GM12878 (cell line): Measurements from ENCODE around the gene ADAM33. TPM values are rescaled to one million over a fixed set of nuclear protein-coding genes. Genes with fewer than 3 reads are reported as not detected.
A peak's percentile ranks its signal among the peaks of the same experiment; 100 is the strongest.

Source experiments
- ATAC-seq: fragments of 200-7000 bp; cut with Tn5 transposase; 3 replicates; pipeline ENCODE4 v1.9.1; 2020; ENCODE audit warnings: mild to moderate bottlenecking, moderate library complexity
- BruUV-seq: library from RNA; stranded (reverse); fragments of 400-500 nt; replicated peaks from 2 replicates; lab custom pipeline; 2021; lab: Mats Ljungman, UMichigan
- CTCF ChIA-PET: fragments of 300-600 bp; sonication (Branson Sonifier 250); formaldehyde crosslinking; extraction: SDS; loops from one replicate; lab custom pipeline; 2021; ENCODE audit warnings: inconsistent platforms; lab: Yijun Ruan, JAX
- POLR2A ChIA-PET: fragments of 350-600 bp; formaldehyde crosslinking; extraction: SDS; loops from one replicate; lab custom pipeline; 2021; ENCODE audit warnings: inconsistent platforms; lab: Charles Lee
- RAD21 ChIA-PET: fragments of 300-600 bp; sonication (Branson Sonifier 250); formaldehyde crosslinking; loops from one replicate; lab custom pipeline; 2023; ENCODE audit warnings: antibody characterized with exemption; ENCODE audit not compliant: unreplicated experiment; lab: Charles Lee
- SMC1A ChIA-PET: fragments of 300-600 bp; sonication (Branson Sonifier 250); formaldehyde crosslinking; loops from one replicate; lab custom pipeline; 2023; ENCODE audit not compliant: unreplicated experiment, uncharacterized antibody; lab: Charles Lee
- DNase-seq: peaks from one replicate; pipeline ENCODE4 v3.0.0-alpha.2; 2011; ENCODE audit warnings: low read depth, low spot score
- FAIRE-seq: peaks from 3 replicates; lab custom pipeline; 2011; peaks lifted over from hg19 to GRCh38; lab: Jason Lieb, UNC
- H2AFZ ChIP-seq: 2 replicates; pipeline ENCODE4 v1.6.0; 2011; ENCODE audit warnings: low read depth, low read length, control low read depth; ENCODE audit not compliant: control insufficient read depth
- H3K27ac ChIP-seq: 2 replicates; pipeline ENCODE4 v1.5.1; 2011; ENCODE audit warnings: control low read depth; ENCODE audit not compliant: control insufficient read depth, insufficient read depth
- H3K27me3 ChIP-seq, 2 experiments: replicated peaks in 1 of 2; 2 replicates each; pipeline versions ENCODE4 v1.6.0 to v1.6.1; 2011; ENCODE audit warnings: low read length in 1 of 2; ENCODE audit not compliant: control insufficient read depth in 2 of 2, insufficient read depth in 2 of 2
- H3K36me3 ChIP-seq, 2 experiments: 2 replicates each; pipeline ENCODE4 v1.5.1; 2011; ENCODE audit warnings: low read length in 1 of 2; ENCODE audit not compliant: control insufficient read depth in 2 of 2, insufficient read depth in 2 of 2
- H3K4me1 ChIP-seq: 2 replicates; pipeline ENCODE4 v1.6.1; 2011; ENCODE audit warnings: mild to moderate bottlenecking, low read length, moderate library complexity, mixed read lengths; ENCODE audit not compliant: control insufficient read depth, insufficient read depth
- H3K4me2 ChIP-seq: 2 replicates; pipeline ENCODE4 v1.6.0; 2011; ENCODE audit warnings: control low read depth; ENCODE audit not compliant: control insufficient read depth, insufficient read depth
- H3K4me3 ChIP-seq: fragments of 200-600 bp; sonication (generic); 2 replicates; pipeline ENCODE4 v1.5.1; 2016
- H3K79me2 ChIP-seq: 2 replicates; pipeline ENCODE4 v1.6.0; 2011; ENCODE audit warnings: low read length; ENCODE audit not compliant: control insufficient read depth, insufficient read depth
- H3K9ac ChIP-seq: 2 replicates; pipeline ENCODE4 v1.8.0; 2011; ENCODE audit warnings: low read length, control low read depth, mixed read lengths; ENCODE audit not compliant: control insufficient read depth, insufficient read depth
- H3K9me3 ChIP-seq: replicated peaks from 3 replicates; pipeline ENCODE4 v1.5.1; 2011; ENCODE audit warnings: mild to moderate bottlenecking, low read length; ENCODE audit not compliant: control insufficient read depth, insufficient read depth
- H4K20me1 ChIP-seq: 2 replicates; pipeline ENCODE4 v1.6.0; 2011; ENCODE audit not compliant: control insufficient read depth, insufficient read depth
- ATF3 ChIP-seq: IDR thresholded peaks from 2 replicates; pipeline ENCODE4 v1.6.1; 2011; ENCODE audit warnings: low read depth, mild to moderate bottlenecking, low read length, moderate library complexity, borderline replicate concordance; ENCODE audit errors: extremely low read depth
- BACH1 ChIP-seq: fragments of 450-650 bp; IDR thresholded peaks from 2 replicates; pipeline ENCODE4 v1.6.1; 2017; ENCODE audit warnings: mild to moderate bottlenecking, borderline replicate concordance
- BCL11A ChIP-seq: IDR thresholded peaks from 2 replicates; pipeline ENCODE4 v1.6.1; 2011; ENCODE audit warnings: low read depth, low read length
- CBFB ChIP-seq: IDR thresholded peaks from 2 replicates; pipeline ENCODE4 v1.6.1; 2016; ENCODE audit warnings: antibody characterized with exemption, low read depth
- HDAC6 ChIP-seq: fragments of 200-600 bp; sonication (generic); IDR thresholded peaks from one replicate; pipeline ENCODE4 v1.8.0; 2017; ENCODE audit warnings: antibody characterized with exemption; ENCODE audit not compliant: unreplicated experiment
- PAX8 ChIP-seq: fragments of 450-650 bp; IDR thresholded peaks from 2 replicates; pipeline ENCODE4 v1.6.1; 2017; ENCODE audit warnings: mild to moderate bottlenecking, moderate library complexity
- SIX5 ChIP-seq: IDR thresholded peaks from 2 replicates; pipeline ENCODE4 v1.6.1; 2011; ENCODE audit warnings: mild to moderate bottlenecking, low read depth, low read length, moderate library complexity; ENCODE audit not compliant: severe bottlenecking
- TARDBP ChIP-seq: IDR thresholded peaks from 2 replicates; pipeline ENCODE4 v1.6.1; 2016; ENCODE audit warnings: borderline replicate concordance
- TCF7 ChIP-seq: IDR thresholded peaks from 2 replicates; pipeline ENCODE4 v1.6.1; 2014; ENCODE audit warnings: antibody characterized with exemption, borderline replicate concordance
- ZNF687 ChIP-seq: fragments of 450-650 bp; IDR thresholded peaks from 2 replicates; pipeline ENCODE4 v1.6.1; 2017; ENCODE audit warnings: mild to moderate bottlenecking, moderate library complexity
- ZSCAN29 ChIP-seq: fragments of 450-650 bp; IDR thresholded peaks from 2 replicates; pipeline ENCODE4 v1.6.1; 2017; ENCODE audit warnings: mild to moderate bottlenecking, moderate library complexity
- WGBS: methylation state at CpG from one replicate; pipeline ENCODE4 v1.1.6; 2016; ENCODE audit warnings: low lambda C conversion rate; ENCODE audit not compliant: insufficient replicate concordance, insufficient coverage; ENCODE audit errors: missing lambda C conversion rate; 5-methylcytosine and 5-hydroxymethylcytosine counted together
- in situ Hi-C: fragments of 300-500 bp; cut with MboI; formaldehyde crosslinking; loops from 9 replicates; pipeline ENCODE4 v1.14.3; 2018; ENCODE audit warnings: mixed read lengths
- intact Hi-C: fragments of 100-400 bp; cut with micrococcal nuclease; formaldehyde crosslinking; loops from one replicate; pipeline ENCODE4 v1.14.2; 2022; ENCODE audit not compliant: unreplicated experiment
- polyA plus RNA-seq, 11 experiments: library from polyadenylated mRNA; depleted of rRNA in 4 of 11; unstranded in 6 of 11; stranded (reverse) in 5 of 11; fragments of >200 nt; fragmentation: Nextera tagmentation in 4 of 11; fragmentation: Illumina TruSeq in 1 of 11; extraction: Ambion mirVana in 4 of 11; extraction: Trizol in 1 of 11; gene quantifications; 1 replicate in 1 of 11; 2 replicates in 10 of 11; pipeline versions ENCODE4 v1.2.1 to v1.2.3, GENCODE V29; 2011 to 2016; ENCODE audit warnings: inconsistent platforms in 2 of 11, missing spikeins in 2 of 11, low read depth in 1 of 11
- total RNA-seq, 4 experiments: library from RNA; depleted of rRNA in 3 of 4; stranded (reverse); fragments of >200 nt in 3 of 4; fragmentation: Illumina TruSeq in 1 of 4; extraction: Trizol in 1 of 4; gene quantifications; 2 replicates each; pipeline versions ENCODE4 v1.2.1 to v1.2.3, GENCODE V29; 2013 to 2021

ADAM33 gene
- total and polyA plus RNA-seq, 10 of the 15 experiments (the other 5 are each of a cell fraction or from before 2014, with no cell fraction given): not detected

- no peaks in the 10 kb centered on the region for H3K9me3 ChIP-seq
- POLR2A ChIA-PET: no interaction called here
- no peaks in the 10 kb centered on the region for H3K79me2 ChIP-seq
- no peak for DNase-seq
- peaks cover 36% of the 10 kb centered on the region for H3K4me1 ChIP-seq
- H3K9ac ChIP-seq: no peak overlapping the region
- no peak overlapping the region for H2AFZ ChIP-seq
- FAIRE-seq: no peak
- H4K20me1 ChIP-seq: peaks cover 5% of the 10 kb centered on the region; the same call in 1 of the 2 replicates
- H3K4me2 ChIP-seq: 0 out of 2 replicates have a peak overlapping the region, but pooled peaks have one; percentile 44
- no peak overlapping the region for H3K27ac ChIP-seq
- WGBS: 52% methylated on average over 38 of the region's 60 CpGs
- intact Hi-C loops (no loop called here), in situ Hi-C loops (no loop called here)
- BruUV-seq: no TSS peak
- peaks cover 6 to 11% of the 10 kb centered on the region in 2 experiments; a peak in 3 of 4 replicates for H3K27me3 ChIP-seq
- TF ChIP-seq HDAC6 (peak; percentile 15), BACH1 (no peak), CBFB (no peak)
- SMC1A ChIA-PET: no interaction called here
- RAD21 ChIA-PET: no interaction called here
- H3K4me3 ChIP-seq: no peak overlapping the region
- no peaks in the 10 kb centered on the region for H3K36me3 ChIP-seq
- CTCF ChIA-PET: no interaction called here
- ATAC-seq: no peak
Measured at GRCh38 chr20:3661060-3661813, 20.6 kb downstream of the ADAM33 start.

GRCh38 chr20:3660262-3661059 is 21.3 kb downstream of the ADAM33 start:
- H3K9me3 ChIP-seq: no peaks in the 10 kb centered on the region
- no peak for TF ChIP-seq SIX5
- TF ChIP-seq TARDBP: no peak
- no peak for TF ChIP-seq ATF3
- no peak for TF ChIP-seq PAX8
- no peak for TF ChIP-seq ZSCAN29
- TF ChIP-seq BCL11A: no peak
- no peak for TF ChIP-seq TCF7
- TF ChIP-seq ZNF687: no peak
- TF ChIP-seq HDAC6: peak; percentile 45

More at GRCh38 chr20:3660262-3661059, 21.3 kb downstream of the ADAM33 start:
- peaks cover 5% of the 10 kb centered on the region; the same call in 1 of the 2 replicates for H4K20me1 ChIP-seq
- ChIA-PET RAD21 (no interaction called here), SMC1A (no interaction called here), POLR2A (no interaction called here), CTCF (no interaction called here)
- H3K4me3 ChIP-seq: no peak overlapping the region
- in situ Hi-C loops: no loop called here
- H3K27ac ChIP-seq: no peak overlapping the region
- BruUV-seq: no TSS peak
- intact Hi-C loops: no loop called here
- H2AFZ ChIP-seq: peak overlapping the region; percentile 18; the same call in 1 of the 2 replicates
- ATAC-seq (no peak), FAIRE-seq (no peak), DNase-seq (no peak)
- H3K36me3 ChIP-seq: no peaks in the 10 kb centered on the region
- no peak overlapping the region for H3K9ac ChIP-seq
- peaks cover 28% of the 10 kb centered on the region for H3K4me1 ChIP-seq
- WGBS: 9% methylated on average over 59 of the region's 75 CpGs
- peak overlapping the region; percentile 44; the same call in 1 of the 2 replicates for H3K4me2 ChIP-seq
- no peaks in the 10 kb centered on the region for H3K79me2 ChIP-seq
- H3K27me3 ChIP-seq: peaks cover 6 to 11% of the 10 kb centered on the region in 2 experiments; a peak in 3 of 4 replicates
